ENCODE data around the gene CD6.

CD6 gene

GRCh38 chr11:61011950-61012736 is 40.7 kb downstream of the CD6 start:
- no peak for DNase-seq

DNA sequence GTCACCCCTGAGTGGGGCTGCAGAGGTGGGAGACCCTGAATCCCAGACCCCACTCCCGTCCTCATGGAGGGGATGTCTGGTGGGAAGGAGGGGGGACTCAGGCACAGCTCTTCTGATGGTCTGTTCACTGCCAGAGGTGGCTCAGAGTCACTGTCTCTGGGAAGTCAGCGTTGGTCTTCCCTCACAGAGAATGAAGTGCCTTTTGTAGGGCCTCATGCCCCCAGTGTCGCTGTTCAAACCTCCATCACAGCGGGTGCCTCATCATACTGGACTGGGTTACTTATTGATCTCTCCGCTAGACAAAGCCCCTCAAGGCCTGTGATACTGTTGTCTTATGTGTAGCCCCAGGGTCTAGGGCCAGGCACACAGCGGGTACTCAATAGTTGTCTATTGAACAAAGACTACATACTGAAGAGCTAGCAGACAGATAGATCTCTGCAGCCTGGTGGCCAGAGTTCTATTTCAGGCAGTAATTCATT is 41.3 kb downstream of the CD6 start:
- DNase-seq: no peak

DNA sequence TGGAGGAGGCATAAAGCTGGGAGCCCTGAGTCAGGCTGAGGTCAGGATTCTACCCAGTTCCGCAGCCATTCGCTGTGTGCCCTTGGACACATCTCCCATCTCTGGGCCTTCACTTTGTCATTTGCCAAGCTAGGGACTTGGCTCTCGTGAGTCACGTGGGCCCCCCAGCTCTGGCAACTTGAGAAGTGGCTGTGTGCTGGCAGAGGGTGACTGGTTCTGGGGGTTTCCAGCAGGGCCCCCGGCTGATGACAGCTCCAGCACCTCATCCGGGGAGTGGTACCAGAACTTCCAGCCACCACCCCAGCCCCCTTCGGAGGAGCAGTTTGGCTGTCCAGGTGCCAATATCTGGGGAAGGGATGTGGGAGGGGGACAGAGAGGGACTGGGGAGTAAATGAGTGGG is 46.6 kb downstream of the CD6 start:
- no peak for DNase-seq

DNA sequence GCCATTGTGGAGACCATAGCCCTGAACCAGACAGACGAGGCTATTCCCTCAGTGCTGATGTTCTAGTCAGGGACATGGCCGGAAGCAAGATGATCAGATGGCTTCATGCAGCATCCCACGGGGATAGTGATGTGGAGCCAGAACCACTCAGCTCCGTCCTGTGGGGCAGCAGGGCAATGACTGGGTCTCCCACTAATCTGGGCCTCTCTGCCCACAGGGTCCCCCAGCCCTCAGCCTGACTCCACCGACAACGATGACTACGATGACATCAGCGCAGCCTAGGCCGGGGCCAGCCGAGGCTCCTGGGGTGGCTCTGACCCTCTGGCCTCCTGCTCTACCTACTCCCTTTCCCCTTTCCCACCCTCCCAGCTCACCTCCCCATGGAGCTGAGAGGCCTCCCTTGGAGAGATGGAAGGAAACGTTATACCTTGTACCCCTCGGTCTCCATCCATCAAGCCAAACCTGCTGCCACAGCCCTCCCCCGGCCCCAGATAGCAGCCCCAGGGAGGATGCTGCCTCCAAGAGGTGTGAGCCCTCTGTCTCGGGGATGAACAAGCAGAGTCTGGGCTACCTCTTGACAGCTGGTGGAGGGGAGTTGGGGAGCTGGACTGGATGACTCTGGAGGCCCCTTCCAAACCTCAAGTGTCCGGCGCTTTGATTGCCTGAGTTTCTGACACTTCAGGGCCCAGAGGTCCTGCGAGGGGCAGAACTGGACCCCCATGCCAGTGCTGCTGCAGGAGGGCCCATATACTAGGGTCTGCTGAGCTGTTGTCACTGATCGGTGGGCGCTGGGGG is 47.8 kb downstream of the CD6 start:
- DNase-seq: no peak

GRCh38 chr11:61019832-61020405 is 48.4 kb downstream of the CD6 start:
- no peak for DNase-seq

- DNase-seq: no peak
Measured at GRCh38 chr11:61020551-61021235, 49.2 kb downstream of the CD6 start.

DNA sequence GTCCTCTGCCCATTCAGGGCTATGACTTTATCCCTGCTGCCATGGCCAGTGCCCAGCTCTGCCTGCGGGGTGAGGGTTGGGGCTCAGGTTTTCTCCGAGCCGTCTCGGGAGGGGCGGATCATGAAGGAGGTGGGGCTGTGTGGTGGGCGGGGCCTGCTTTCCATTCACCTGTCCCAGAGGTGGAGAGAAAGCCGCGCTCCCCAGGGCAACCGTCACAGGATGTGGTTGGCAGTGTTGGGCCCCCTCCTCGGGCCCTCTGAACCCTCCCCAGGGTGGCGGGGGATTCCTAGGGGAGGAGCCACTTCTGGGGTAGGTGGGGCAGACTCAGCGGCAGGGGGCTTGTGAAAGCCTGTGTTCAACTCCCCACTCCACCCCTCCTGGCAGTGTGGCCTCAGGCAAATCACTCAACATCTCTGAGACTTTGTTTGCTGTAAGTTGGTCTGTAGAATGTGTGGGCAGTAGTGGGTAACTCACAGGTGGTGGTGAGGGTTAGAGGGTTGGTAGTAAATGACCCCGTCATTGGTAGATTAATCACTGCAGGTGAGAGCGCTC is 50.3 kb downstream of the CD6 start:
- DNase-seq: no peak

GRCh38 chr11:61022311-61023085 is 51.0 kb downstream of the CD6 start:
- DNase-seq: no peak

DNA sequence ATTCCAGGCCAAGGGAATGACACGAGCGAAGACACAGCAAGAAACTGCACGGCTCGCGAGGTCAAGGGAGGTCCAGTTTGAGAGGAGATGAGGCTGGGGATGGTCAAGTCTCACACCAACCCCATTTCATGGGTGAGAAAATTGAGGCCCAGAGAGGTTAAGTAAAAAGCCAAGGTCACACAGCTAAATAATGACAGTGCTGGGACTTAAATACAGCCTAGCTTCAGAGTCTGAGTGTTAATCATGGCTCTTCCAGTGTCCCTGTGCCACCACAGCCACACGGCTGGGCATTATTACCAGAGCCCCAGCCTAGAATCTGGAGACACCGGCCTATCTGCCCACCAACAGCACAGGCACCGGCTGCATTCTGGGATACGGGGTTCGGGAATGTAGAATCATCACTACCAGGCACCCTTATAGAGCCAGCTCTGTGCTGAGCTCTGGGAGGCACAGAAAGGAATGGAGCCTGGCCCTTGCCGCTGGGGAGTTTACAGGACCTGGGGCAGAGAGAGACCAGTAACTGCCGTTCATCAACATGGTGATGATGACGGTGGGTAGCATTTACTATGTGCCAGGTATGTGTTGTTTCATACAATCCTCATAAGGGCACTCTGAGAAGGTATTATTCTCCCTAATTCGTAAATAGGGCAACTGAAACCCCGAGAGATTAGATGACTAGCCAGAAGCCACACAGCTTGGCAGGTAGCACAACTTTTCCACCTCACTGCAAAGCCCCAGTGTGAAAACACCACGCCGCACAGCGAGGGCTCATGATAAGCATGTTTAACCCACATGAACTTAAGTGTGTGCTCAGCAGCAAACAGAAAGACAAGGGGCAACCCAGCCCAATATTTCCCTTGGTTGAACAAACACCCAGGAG is 51.8 kb downstream of the CD6 start:
- DNase-seq: peak; percentile 41

- no peak for DNase-seq
Measured at GRCh38 chr11:61023966-61024295, 52.5 kb downstream of the CD6 start.

- DNase-seq: no peak
Measured at GRCh38 chr11:61024938-61025820, 53.7 kb downstream of the CD6 start.

DNA sequence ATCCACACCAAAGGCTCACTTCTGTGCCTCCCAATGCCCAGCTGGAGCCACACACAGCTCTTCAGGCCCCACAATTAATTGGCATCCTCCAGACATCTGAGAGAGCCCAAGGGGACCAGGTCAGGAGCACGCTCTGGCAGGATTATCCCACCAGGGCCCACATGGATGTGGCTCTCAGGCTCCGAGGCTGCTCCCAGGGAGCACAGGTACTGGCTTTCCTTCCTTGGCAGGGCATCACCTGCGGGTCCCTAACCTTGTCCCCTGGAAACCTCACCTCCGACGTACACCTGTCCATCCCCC is 54.3 kb downstream of the CD6 start:
- DNase-seq: no peak

GRCh38 chr11:61026121-61027031 is 54.9 kb downstream of the CD6 start:
- DNase-seq: no peak

DNA sequence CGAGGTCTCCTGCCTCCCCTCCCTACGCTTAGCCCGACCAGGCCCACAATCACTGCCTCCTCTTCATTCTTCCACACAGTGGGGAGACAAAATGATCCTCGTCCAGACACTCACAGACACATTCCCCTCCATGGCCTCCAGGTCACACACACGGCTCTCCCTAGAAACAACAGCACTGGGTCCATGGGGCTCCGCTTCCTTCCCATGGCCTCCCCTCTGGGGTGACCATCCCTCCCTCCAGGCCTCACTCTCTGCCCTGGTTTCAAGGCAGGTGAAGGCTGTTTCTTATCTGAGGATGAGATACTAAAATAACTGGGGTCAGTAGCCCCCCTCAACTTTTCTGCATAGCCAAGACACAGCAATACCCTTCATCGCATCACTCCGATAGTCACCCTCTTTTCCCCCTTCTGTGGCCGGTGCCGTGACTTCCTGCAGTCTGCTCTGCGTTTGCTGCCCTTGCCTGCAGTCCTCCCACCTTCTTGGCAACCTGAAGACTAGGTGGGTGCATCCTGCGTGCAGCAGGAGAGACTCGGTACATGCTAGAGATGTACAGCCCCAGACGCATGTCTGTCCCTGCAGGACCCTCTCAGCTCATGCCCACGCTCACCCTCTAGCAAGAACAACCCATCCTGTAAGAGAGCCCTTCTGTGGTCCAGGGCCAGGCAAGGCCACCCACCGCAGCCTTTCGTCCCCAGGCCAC is 55.8 kb downstream of the CD6 start:
- no peak for DNase-seq

GRCh38 chr11:61028135-61028729 is 56.8 kb downstream of the CD6 start:
- DNase-seq: peak; percentile 20

DNA sequence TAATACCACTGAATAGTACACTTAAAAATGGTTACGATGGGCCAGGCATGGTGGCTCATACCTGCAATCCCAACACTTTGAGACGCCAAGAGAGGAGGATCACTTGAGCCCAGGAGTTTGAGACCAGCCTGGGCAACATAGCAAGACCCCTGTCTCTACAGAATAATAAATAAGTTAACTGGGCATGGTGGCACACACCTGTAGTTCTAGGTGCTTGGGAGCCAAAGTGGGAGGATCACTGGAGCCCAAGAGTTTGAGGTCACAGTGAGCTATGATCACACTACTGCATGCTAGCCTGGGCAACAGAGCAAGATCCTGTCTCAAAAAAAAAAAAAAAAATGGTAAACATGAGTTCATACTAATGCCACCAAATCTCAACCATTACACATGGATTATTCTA is 61.3 kb downstream of the CD6 start:
- DNase-seq: no peak

- no peak for DNase-seq
Measured at GRCh38 chr11:61033417-61033816, 61.9 kb downstream of the CD6 start.

DNA sequence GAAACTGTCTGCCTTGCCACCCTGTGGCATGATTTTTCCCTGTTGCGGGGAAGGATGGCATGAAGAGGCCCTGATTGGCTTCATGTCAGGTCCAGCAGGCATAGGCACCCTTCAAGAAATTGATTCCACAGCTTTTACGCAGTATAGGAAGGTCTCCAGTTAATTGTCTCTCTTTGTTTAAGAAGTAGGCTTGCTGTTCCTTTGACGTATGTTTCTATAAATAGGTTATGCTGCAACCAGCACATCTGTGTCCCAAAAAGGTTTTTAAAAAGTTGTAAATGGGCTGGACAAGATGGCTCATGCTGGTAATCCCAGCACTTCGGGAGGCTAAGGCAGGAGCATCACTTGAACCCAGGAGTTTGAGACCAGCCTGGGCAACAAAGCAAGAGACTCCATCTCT is 62.6 kb downstream of the CD6 start:
- no peak for DNase-seq

Measured in NCI-H1092 (cell line).